AG09309 (cell line): ENCODE data around the gene SEC61G.

Experiments
- DNase-seq: peaks from one replicate; pipeline ENCODE4 v3.0.0-alpha.2; 2010; ENCODE audit warnings: low read depth
- H3K4me3 ChIP-seq: 2 replicates; pipeline ENCODE4 v1.5.1; 2011; ENCODE audit warnings: mild to moderate bottlenecking, low read depth, low read length, moderate library complexity; ENCODE audit not compliant: control insufficient read depth
- CTCF ChIP-seq: IDR thresholded peaks from 2 replicates; pipeline ENCODE4 v1.5.1; 2011; ENCODE audit warnings: mild to moderate bottlenecking, low read depth, low read length, inconsistent platforms; ENCODE audit not compliant: insufficient read depth, control insufficient read depth; ENCODE audit errors: missing control alignments

SEC61G gene

GRCh38 chr7:54758702-54759592, at the start of gene SEC61G:
Gene SEC61G (minus strand): TSS chr7:54759211. CDS start chr7:54757588, 1,623 bp downstream.
- no peak for TF ChIP-seq CTCF
- H3K4me3 ChIP-seq, result peak within 1 kb of the TSS; percentile 85
- peak; percentile 92 for DNase-seq

- no peak for DNase-seq
- no peak overlapping the region for H3K4me3 ChIP-seq
- TF ChIP-seq CTCF, result no peak
Measured at GRCh38 chr7:54802841-54803240, 43.8 kb upstream of the SEC61G start.

- no peak for DNase-seq
- no peak overlapping the region for H3K4me3 ChIP-seq
- TF ChIP-seq CTCF, result no peak
Measured at GRCh38 chr7:54802114-54802513, 43.1 kb upstream of the SEC61G start.

GRCh38 chr7:54799792-54800191, 40.8 kb upstream of the SEC61G start:
- TF ChIP-seq CTCF, result no peak
- no peak overlapping the region for H3K4me3 ChIP-seq
- DNase-seq, result no peak

- H3K4me3 ChIP-seq, result no peak overlapping the region
- DNase-seq, result no peak
- TF ChIP-seq CTCF, result no peak
Measured at GRCh38 chr7:54798530-54798929, 39.5 kb upstream of the SEC61G start.

- H3K4me3 ChIP-seq, result no peak overlapping the region
- DNase-seq, result no peak
- TF ChIP-seq CTCF, result no peak
Measured at GRCh38 chr7:54796853-54797252, 37.8 kb upstream of the SEC61G start.
